ENCODE results near the gene GPRC5C. TPM values are rescaled to one million over a fixed set of nuclear protein-coding genes. Genes with fewer than 3 reads are reported as not detected.

The GPRC5C gene
- total and polyA plus RNA-seq, 2 of the 13 experiments (the other 11 are each of a cell fraction or from before 2014, with no cell fraction given): 85.6 to 300 TPM

GRCh38 chr17:74493331-74493833, 61.5 kb downstream of the GPRC5C start (continued):
- TF ChIP-seq, protein P1, sequence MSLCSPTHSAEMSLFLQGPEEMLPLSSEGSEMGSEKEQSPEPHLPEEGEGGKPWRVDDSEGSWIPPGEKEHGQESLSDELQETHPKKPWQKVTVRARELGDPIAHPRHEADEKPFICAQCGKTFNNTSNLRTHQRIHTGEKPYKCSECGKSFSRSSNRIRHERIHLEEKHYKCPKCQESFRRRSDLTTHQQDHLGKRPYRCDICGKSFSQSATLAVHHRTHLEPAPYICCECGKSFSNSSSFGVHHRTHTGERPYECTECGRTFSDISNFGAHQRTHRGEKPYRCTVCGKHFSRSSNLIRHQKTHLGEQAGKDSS (CRISPR knock-in tag; IDR thresholded peaks at IDR 0.05; ENCODE audit: borderline replicate concordance, low read depth): peak; percentile 39; the same call in 1 of the 2 replicates
- no peak for TF ChIP-seq ZIK1 (CRISPR knock-in tag; IDR thresholded peaks at IDR 0.05; ENCODE audit: borderline replicate concordance, low read depth)
- TF ChIP-seq, protein P2, sequence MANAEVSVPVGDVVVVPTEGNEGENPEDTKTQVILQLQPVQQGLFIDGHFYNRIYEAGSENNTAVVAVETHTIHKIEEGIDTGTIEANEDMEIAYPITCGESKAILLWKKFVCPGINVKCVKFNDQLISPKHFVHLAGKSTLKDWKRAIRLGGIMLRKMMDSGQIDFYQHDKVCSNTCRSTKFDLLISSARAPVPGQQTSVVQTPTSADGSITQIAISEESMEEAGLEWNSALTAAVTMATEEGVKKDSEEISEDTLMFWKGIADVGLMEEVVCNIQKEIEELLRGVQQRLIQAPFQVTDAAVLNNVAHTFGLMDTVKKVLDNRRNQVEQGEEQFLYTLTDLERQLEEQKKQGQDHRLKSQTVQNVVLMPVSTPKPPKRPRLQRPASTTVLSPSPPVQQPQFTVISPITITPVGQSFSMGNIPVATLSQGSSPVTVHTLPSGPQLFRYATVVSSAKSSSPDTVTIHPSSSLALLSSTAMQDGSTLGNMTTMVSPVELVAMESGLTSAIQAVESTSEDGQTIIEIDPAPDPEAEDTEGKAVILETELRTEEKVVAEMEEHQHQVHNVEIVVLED (CRISPR knock-in tag; IDR thresholded peaks at IDR 0.05; ENCODE audit: borderline replicate concordance): no peak
- TF ChIP-seq KMT2B (CRISPR knock-in tag; IDR thresholded peaks at IDR 0.05): no peak
- TF ChIP-seq CEBPG (CRISPR knock-in tag; IDR thresholded peaks at IDR 0.05): no peak
- TF ChIP-seq, protein P3, sequence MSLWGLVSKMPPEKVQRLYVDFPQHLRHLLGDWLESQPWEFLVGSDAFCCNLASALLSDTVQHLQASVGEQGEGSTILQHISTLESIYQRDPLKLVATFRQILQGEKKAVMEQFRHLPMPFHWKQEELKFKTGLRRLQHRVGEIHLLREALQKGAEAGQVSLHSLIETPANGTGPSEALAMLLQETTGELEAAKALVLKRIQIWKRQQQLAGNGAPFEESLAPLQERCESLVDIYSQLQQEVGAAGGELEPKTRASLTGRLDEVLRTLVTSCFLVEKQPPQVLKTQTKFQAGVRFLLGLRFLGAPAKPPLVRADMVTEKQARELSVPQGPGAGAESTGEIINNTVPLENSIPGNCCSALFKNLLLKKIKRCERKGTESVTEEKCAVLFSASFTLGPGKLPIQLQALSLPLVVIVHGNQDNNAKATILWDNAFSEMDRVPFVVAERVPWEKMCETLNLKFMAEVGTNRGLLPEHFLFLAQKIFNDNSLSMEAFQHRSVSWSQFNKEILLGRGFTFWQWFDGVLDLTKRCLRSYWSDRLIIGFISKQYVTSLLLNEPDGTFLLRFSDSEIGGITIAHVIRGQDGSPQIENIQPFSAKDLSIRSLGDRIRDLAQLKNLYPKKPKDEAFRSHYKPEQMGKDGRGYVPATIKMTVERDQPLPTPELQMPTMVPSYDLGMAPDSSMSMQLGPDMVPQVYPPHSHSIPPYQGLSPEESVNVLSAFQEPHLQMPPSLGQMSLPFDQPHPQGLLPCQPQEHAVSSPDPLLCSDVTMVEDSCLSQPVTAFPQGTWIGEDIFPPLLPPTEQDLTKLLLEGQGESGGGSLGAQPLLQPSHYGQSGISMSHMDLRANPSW (CRISPR knock-in tag; IDR thresholded peaks at IDR 0.05; ENCODE audit: borderline replicate concordance): no peak
- TF ChIP-seq PRDM4 (CRISPR knock-in tag; IDR thresholded peaks at IDR 0.05; ENCODE audit: borderline replicate concordance): no peak
- TF ChIP-seq MBD4 (IDR thresholded peaks at IDR 0.05; ENCODE audit: borderline replicate concordance, low read length): no peak
- peak; percentile 48; the same call in 1 of the 2 replicates for TF ChIP-seq RXRB (CRISPR knock-in tag; IDR thresholded peaks at IDR 0.05; ENCODE audit: borderline replicate concordance)
- no peak for TF ChIP-seq ZNF546 (CRISPR knock-in tag; conservative IDR thresholded peaks at IDR 0.05)
- TF ChIP-seq XRCC5 (optimal IDR thresholded peaks at IDR 0.05; ENCODE audit: low read length): peak; percentile 65
- TF ChIP-seq ZNF501 (CRISPR knock-in tag; IDR thresholded peaks at IDR 0.05): peak; percentile 58; the same call in 1 of the 2 replicates
- TF ChIP-seq ZNF7 (CRISPR knock-in tag; IDR thresholded peaks at IDR 0.05): no peak
- no peak for TF ChIP-seq PHF5A (CRISPR knock-in tag; IDR thresholded peaks at IDR 0.05; ENCODE audit: low read depth, unreplicated experiment)
- 0 out of 2 replicates have a peak, but pooled peaks have one; percentile 16 for TF ChIP-seq PPARG (CRISPR knock-in tag; conservative IDR thresholded peaks at IDR 0.05)
- no peak for TF ChIP-seq ZKSCAN1 (IDR thresholded peaks at IDR 0.05; ENCODE audit: low read length)
- TF ChIP-seq, protein P4, sequence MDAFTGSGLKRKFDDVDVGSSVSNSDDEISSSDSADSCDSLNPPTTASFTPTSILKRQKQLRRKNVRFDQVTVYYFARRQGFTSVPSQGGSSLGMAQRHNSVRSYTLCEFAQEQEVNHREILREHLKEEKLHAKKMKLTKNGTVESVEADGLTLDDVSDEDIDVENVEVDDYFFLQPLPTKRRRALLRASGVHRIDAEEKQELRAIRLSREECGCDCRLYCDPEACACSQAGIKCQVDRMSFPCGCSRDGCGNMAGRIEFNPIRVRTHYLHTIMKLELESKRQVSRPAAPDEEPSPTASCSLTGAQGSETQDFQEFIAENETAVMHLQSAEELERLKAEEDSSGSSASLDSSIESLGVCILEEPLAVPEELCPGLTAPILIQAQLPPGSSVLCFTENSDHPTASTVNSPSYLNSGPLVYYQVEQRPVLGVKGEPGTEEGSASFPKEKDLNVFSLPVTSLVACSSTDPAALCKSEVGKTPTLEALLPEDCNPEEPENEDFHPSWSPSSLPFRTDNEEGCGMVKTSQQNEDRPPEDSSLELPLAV (CRISPR knock-in tag; conservative IDR thresholded peaks at IDR 0.05; ENCODE audit: low read depth): no peak
- TF ChIP-seq ZNF724P (CRISPR knock-in tag; IDR thresholded peaks at IDR 0.05; ENCODE audit: borderline replicate concordance): no peak
- TF ChIP-seq ZNF331 (CRISPR knock-in tag; IDR thresholded peaks at IDR 0.05): 0 out of 2 replicates have a peak, but pooled peaks have one; percentile 26
- no peak for TF ChIP-seq ZNF841 (CRISPR knock-in tag; IDR thresholded peaks at IDR 0.05; ENCODE audit: borderline replicate concordance)
- no peak for TF ChIP-seq EP300 (IDR thresholded peaks at IDR 0.05; ENCODE audit: low read depth in 2 of 2, low read length in 2 of 2)
- no peak for TF ChIP-seq EP300 (CRISPR knock-in tag; IDR thresholded peaks at IDR 0.05; ENCODE audit: borderline replicate concordance)

All from HepG2 (cell line).